HG03439 (cell line): Measurements from ENCODE around the gene IMP3.
A peak's percentile ranks its signal among the peaks of the same experiment; 100 is the strongest.
"Not testable (repeated sequence)": the region's sequence is repeated elsewhere in the genome, so short reads cannot be mapped to it uniquely, and the experiment has no call there.

ENCODE experiments used
- ATAC-seq: cut with Tn5 transposase; IDR thresholded peaks from one replicate; pipeline ENCODE4 v1.9.1; 2021; ENCODE audit warnings: mild to moderate bottlenecking, moderate library complexity; ENCODE audit not compliant: unreplicated experiment

The IMP3 gene

GRCh38 chr15:75651810-75652543 lies 12.0 kb upstream of the IMP3 start:
- ATAC-seq, result no peak

GRCh38 chr15:75650908-75651809 lies 11.1 kb upstream of the IMP3 start:
- ATAC-seq, result no peak

DNA sequence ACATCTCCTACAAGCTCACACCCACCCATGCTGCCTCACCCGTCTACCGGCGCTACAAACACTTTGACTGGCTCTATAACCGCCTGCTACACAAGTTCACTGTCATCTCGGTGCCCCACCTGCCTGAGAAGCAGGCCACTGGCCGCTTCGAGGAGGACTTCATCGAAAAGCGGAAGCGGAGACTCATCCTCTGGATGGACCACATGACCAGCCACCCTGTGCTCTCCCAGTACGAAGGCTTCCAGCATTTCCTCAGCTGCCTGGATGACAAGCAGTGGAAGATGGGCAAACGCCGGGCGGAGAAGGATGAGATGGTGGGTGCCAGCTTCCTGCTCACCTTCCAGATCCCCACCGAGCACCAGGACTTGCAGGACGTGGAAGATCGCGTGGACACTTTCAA lies 9.8 kb upstream of the IMP3 start:
- ATAC-seq, result no peak

- no peak for ATAC-seq
Observed at GRCh38 chr15:75649045-75649761, 9.2 kb upstream of the IMP3 start.

GRCh38 chr15:75648156-75649000 lies 8.4 kb upstream of the IMP3 start:
- no peak for ATAC-seq

DNA sequence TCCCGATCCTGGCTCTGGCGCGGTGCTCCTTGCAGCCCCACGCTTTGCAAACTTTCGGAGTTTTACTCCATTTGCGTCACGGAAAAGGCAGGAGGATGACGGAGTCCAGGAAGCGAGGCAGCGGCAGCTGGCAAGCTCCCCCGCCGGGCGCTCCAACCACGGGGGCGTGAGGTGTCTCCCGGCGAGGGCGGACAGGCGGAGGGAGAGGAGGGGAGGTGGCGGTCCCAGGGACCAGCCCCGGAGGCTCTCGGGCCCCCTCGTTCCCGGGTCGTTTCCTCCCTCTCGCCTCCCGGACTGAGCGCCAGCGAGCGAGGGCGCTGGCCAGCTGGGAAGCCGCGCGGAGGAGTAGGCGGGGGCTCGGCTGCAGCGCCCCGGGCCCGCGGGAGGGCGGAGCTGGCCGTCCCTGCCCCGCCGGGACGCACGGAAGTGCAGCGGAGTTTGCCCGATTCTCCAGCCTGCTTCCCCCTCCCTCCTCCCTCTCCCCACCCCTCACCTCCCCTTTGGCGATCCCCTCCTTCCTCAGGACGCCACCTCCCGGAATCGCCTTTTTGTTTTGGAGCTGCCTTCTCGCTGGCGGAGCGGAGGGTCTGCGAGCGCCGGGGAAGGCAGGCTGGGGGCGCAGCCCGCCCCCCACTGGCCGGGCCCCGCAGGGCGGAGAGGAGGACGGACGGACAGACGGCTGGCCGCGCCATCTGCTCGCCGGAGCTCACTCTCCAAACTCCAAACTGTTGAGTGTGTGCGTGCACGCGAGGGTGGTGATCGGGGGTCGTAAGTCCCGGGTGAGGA lies 7.5 kb upstream of the IMP3 start, which contains the start of gene SNX33:
TSS of gene SNX33 (plus strand) at position 543 of the 786 bp plus-strand sequence. CDS start 1,191 bp downstream, outside the sequence.
- no peak for ATAC-seq

GRCh38 chr15:75646944-75647364 lies 6.9 kb upstream of the IMP3 start:
- ATAC-seq, result no peak

GRCh38 chr15:75646112-75646943 lies 6.3 kb upstream of the IMP3 start:
- ATAC-seq, result no peak

DNA sequence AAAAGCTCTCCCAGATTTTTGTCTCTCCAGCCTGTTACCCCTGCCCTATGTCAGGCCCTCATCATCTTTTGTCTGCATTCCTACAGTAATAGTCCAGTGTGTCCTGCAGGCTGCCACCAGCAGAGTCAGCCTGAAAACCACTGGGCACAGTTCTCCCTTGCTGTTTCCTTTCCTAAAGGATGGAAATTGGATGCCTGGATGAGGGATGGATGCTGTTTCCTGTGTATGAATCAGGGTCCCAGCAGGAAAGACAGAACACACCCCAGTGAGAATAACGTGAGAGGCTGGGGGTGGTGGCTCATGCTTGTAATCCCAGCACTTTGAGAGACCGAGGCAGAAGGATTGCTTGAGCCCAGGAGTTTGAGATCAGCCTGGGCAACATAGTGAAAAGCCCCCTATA lies 4.4 kb upstream of the IMP3 start:
- no peak for ATAC-seq

DNA sequence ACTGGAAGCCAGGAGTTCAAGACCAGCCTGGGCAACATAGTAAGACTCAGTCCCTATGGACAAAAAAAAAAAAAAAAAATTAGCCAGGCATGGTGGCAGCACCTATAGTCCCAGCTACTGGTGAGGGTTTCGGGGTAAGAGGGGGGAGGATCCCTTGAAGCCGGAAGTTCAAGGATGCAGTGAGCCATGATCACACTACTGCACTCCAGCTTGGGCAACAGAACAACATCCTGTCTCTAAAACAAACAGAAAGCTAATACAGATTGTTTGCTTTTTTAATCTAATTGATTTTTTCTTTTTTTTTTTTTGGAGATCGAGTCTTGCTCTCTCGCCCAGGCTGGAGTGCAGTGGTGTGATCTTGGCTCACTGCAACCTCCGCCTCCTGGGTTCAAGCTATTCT lies 1.6 kb upstream of the IMP3 start:
- ATAC-seq, result no peak

- ATAC-seq, result no peak
Observed at GRCh38 chr15:75641179-75641503, 1.1 kb upstream of the IMP3 start.

DNA sequence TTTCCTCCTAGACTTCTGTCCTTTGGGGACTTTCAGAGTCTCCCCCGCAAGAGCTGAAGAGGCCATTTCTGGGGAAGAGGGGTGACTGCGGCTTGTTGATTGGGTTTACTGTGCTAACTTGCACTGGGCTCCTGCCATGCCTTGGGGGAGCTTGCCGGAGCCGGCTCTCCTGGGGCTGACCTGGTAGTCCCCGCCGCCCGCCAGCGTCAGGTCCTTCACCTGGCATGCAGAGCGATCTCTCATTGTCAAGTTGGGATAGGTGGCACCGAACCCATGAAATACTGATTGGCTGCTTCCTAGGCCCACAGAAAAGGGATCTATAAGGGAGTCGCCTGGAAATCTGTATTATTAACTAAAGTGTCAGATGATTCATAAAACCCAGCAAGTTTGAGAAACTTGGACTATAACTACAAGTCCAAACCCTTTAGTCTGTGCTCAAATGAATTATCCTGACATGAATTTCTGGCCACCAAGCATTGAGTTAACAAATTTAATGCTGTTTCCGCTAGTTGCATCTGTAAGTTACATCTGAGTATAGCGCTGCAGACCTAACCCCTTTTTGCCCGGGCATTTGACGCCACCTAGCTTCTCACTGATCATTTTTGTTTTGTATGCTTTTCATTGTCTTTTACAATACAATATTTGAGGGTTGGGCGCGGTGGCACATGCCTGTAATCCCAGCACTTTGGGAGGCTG lies 607 bp upstream of the IMP3 start:
- peak; percentile 28 for ATAC-seq

GRCh38 chr15:75639191-75639708 lies 774 bp downstream of the IMP3 start:
- ATAC-seq, result no peak

DNA sequence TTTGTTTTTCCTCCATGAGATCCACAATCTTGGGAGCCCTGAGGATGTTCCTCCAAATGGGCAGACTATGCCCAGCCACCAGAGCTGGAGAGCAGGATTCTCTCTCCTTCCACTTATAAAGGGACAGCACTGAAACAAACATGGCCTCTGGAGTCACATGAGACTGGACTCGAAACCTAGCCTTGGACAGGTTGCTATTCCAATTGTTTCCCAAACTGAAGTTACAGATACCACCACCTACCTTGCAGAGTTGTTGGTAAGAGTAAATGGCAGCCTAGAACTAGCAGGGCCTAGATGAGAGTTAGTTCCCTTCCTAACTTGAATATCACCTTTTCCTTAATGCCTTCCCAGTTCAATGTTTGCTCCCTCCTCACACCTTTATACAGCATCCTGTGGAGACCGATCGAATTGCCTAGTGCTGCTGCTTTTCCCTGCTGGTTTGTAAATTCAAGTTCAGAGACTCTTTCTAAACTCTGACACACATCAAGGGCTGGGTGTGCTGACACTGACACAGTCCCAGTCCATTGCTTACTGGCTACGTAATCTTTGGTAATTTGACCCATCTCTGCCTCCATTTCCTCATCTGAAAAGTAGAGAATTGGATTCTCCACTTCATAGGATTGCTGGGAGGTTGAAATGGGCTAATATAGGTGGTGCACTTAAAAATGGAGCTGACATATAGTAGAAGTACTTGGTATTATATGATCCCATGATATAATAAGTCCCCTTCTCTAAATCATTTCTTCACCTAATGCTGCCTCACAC lies 2.6 kb downstream of the IMP3 start:
- no peak for ATAC-seq

- no peak for ATAC-seq
Observed at GRCh38 chr15:75636026-75636425, 4.0 kb downstream of the IMP3 start.

DNA sequence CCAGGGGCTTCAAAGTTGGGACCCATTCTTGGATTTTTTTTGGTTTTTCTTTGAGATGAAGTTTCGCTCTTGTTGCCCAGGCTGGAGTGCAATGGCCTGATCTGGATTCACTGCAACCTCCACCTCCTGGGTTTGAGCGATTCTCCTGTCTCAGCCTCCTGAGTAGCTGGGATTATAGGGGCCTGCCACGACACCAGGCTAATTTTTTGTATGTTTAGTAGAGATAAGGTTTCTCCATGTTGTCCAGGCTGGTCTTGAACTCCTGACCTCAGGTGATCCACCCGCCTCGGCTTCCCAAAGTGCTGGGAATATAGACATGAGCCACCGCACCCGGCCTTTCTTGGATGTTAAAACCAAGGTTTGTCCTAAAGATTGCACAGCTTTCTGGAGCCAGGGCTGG lies 6.1 kb downstream of the IMP3 start:
- ATAC-seq, result not testable (repeated sequence)

DNA sequence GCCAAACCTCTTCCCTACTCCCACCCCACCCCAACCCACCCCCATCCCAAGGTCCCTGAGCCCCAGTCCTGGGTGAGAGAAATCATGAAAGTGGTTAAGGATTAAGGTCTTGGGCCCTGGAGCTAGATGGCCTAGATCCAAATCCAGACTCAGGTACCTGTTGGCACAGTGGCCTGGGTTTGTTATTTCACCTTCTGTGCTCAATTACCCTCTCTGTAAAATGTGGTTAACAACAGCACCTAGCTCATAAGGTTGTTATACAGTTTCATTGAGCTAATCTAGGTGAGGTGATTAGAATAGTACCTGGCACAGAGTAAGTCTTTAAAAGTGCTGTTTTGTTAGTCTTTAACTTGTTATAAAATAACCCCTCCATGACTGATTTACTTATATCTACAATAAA lies 8.1 kb downstream of the IMP3 start:
- no peak for ATAC-seq
